Gastroesophageal sphincter (tissue), 3 donors: ENCODE measurements around the gene ID2.

Source experiments
- EP300 ChIP-seq: sonication (generic); formaldehyde crosslinking; IDR thresholded peaks from one replicate; pipeline ENCODE4 v1.6.1; 2017; ENCODE audit warnings: antibody characterized with exemption, mild to moderate bottlenecking
- POLR2A ChIP-seq, 2 donors: fragments of 450-650 bp; IDR thresholded peaks; one replicate each; pipeline ENCODE4 v1.6.1; 2017; ENCODE audit warnings: antibody characterized with exemption in 2 of 2, mild to moderate bottlenecking in 2 of 2, moderate library complexity in 1 of 2
- POLR2AphosphoS5 ChIP-seq: sonication (generic); formaldehyde crosslinking; IDR thresholded peaks from one replicate; pipeline ENCODE4 v1.6.1; 2017; ENCODE audit warnings: antibody characterized with exemption
- TF ChIP-seq, protein P1 (sequence below), 4 experiments: fragments of 200-600 bp in 2 of 4; fragments of 450-650 bp in 2 of 4; sonication (generic) in 1 of 4; IDR thresholded peaks; one replicate each; pipeline ENCODE4 v1.5.1; 2017 to 2019; ENCODE audit warnings: antibody characterized with exemption in 4 of 4, mild to moderate bottlenecking in 2 of 4, moderate library complexity in 2 of 4

DNA sequence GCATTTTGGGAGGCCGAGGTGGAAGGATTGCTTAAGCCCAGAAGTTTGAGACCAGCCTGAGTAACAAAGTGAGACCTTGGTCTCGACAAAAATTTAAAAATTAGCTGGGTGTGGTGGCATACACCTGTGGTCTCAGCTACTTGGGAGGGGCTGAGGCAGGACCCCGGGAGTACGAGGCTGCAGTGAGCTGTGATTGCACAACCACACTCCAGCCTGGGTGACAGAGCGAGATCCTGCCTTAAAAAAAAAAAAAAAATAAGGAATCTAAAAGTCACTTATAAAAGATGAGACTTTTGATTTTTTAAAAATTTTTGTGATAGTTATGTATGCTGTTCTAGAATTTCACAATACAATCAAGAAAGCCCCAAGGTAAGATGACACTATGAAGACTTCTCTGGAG is 33.1 kb downstream of the ID2 start:
- TF ChIP-seq, protein P1, sequence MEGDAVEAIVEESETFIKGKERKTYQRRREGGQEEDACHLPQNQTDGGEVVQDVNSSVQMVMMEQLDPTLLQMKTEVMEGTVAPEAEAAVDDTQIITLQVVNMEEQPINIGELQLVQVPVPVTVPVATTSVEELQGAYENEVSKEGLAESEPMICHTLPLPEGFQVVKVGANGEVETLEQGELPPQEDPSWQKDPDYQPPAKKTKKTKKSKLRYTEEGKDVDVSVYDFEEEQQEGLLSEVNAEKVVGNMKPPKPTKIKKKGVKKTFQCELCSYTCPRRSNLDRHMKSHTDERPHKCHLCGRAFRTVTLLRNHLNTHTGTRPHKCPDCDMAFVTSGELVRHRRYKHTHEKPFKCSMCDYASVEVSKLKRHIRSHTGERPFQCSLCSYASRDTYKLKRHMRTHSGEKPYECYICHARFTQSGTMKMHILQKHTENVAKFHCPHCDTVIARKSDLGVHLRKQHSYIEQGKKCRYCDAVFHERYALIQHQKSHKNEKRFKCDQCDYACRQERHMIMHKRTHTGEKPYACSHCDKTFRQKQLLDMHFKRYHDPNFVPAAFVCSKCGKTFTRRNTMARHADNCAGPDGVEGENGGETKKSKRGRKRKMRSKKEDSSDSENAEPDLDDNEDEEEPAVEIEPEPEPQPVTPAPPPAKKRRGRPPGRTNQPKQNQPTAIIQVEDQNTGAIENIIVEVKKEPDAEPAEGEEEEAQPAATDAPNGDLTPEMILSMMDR (IDR thresholded peaks at IDR 0.05), result no peak
- TF ChIP-seq POLR2A (IDR thresholded peaks at IDR 0.05) (no peak), POLR2AphosphoS5 (no peak), EP300 (no peak)
